ENCODE results near the gene RAB15. TPM values are rescaled to one million over a fixed set of nuclear protein-coding genes. Genes with fewer than 3 reads are reported as not detected.
A peak's percentile ranks its signal among the peaks of the same experiment; 100 is the strongest.
"Not testable (repeated sequence)": the region's sequence is repeated elsewhere in the genome, so short reads cannot be mapped to it uniquely, and the experiment has no call there.

Gene RAB15
- total RNA-seq, 2 experiments from 2014 or later, result 4.8 to 5.3 TPM

DNA sequence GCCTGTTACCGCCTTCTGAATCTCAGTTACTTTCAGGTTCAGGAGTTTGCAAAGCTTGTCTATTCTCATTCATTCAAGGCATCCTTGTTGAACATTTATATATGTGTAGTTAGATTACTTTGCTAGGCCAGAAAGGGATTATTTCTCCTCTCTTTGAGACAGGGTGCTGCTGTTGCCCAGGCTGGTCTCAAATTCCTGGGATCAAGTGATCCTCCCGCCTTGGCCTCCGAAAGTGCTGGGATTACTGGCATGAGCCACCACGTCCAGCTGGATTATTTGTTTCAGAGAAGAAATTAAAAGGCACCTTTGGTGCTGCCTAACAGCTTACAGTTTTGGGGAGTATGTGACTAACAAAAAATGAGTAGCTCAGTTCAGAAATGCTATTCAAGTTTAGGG lies 57.1 kb downstream of the RAB15 start:
- peak overlapping the region; percentile 78 for H3K4me3 Mint-ChIP-seq
- no peaks in the 10 kb centered on the region for H3K27me3 Mint-ChIP-seq
- peaks cover 12% of the 10 kb centered on the region for H3K36me3 Mint-ChIP-seq
- ChIA-PET CTCF (interaction anchor here (0.7 to 1.6 kb wide), 10 partner anchors 9 to 910 kb away, joined by 3 to 6 read pairs (median 3); partner anchors contain the start of genes FNTB and HSPA2), POLR2A (interaction anchor here (0.6 to 1.8 kb wide), 6 partner anchors 9 to 1045 kb away, joined by 3 to 12 read pairs (median 4); no protein-coding TSS in a partner anchor)
- no peaks in the 10 kb centered on the region for H3K9me3 Mint-ChIP-seq
- H3K4me1 Mint-ChIP-seq (ENCODE audit: low read depth), result peaks cover 50% of the 10 kb centered on the region
- H3K27ac Mint-ChIP-seq, result peak overlapping the region; percentile 90
- DNase-seq, result no peak
- intact Hi-C loops (cut with micrococcal nuclease), result loop anchor here (1.0 to 10.0 kb wide), 5 partner anchors 13 to 410 kb away; partner anchors contain the start of genes FNTB, MAX, ZBTB1 and ZBTB25

DNA sequence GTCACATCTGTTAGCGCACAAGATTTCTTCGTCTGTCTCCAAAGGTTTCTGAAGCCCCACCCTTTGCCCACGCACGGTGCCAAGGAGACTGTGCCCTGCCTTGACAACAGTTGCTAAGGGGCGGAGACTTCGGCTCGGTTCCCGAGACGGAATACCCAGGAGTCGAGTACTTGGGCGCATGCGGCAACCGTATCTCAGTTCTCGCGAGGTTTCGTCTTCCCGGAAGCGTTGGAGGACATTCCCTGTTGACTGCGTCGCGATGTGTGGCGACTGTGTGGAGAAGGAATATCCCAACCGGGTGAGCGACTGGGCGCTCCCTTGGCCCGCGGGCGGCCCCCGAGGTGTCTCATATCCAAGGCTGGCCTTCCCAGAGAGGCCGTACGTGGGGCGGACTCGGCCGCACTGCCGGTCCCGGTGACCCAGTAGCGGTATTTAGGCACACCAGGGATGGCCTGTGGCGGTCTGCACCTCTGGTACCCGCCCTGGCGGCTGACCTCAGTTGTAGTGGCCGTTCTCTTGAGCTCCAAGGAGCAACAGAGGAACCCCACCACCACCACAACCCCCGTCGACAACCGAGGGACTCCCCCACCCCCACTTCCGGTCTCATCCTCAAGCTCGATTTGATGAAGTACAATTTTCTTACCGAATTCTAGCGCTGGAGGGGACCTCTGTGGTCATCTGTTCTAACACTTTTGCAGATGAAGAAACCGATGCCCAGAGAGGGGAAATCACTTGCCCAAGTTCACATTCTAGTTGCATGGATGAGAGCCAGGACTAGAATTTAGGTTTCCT lies 57.7 kb downstream of the RAB15 start, which contains the start of gene CHURC1:
TSS of gene CHURC1 (plus strand) at position 219 of the 792 bp plus-strand sequence. CDS start at position 260, 41 bp downstream.
- POLR2A ChIA-PET, result interaction anchor here (0.6 to 1.8 kb wide), 7 partner anchors 9 to 1045 kb away, joined by 3 to 12 read pairs (median 3); no protein-coding TSS in a partner anchor
- intact Hi-C loops (cut with micrococcal nuclease), result loop anchor here (1.0 to 10.0 kb wide), 6 partner anchors 14 to 526 kb away; partner anchors contain the start of genes FNTB, MAX, MTHFD1 and ZBTB1
- H3K4me1 Mint-ChIP-seq (ENCODE audit: low read depth), result peaks cover 44% of the 10 kb centered on the region
- no peaks in the 10 kb centered on the region for H3K9me3 Mint-ChIP-seq
- peak; percentile 98 for DNase-seq
- peaks cover 3% of the 10 kb centered on the region for H3K27me3 Mint-ChIP-seq
- H3K27ac Mint-ChIP-seq, result peak within 1 kb of the TSS; percentile 90
- CTCF ChIA-PET, result interaction anchor here (0.7 to 1.6 kb wide), 10 partner anchors 10 to 910 kb away, joined by 3 to 6 read pairs (median 3); partner anchors contain the start of genes FNTB and HSPA2
- peaks cover 12% of the 10 kb centered on the region for H3K36me3 Mint-ChIP-seq
- H3K4me3 Mint-ChIP-seq, result peak within 1 kb of the TSS; percentile 78

DNA sequence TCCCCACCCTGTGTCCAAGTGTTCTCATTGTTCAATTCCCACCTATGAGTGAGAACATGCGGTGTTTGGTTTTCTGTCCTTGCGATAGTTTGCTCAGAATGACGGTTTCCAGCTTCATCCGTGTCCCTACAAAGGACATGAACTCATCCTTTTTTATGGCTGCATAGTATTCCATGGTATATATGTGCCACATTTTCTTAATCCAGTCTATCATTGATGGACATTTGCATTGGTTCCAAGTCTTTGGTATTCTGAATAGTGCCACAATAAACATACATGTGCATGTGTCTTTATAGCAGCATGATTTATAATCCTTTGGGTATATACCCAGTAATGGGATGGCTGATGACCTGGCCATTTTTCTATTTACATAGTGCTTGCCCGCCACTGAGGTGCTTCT lies 58.7 kb downstream of the RAB15 start:
- H3K9me3 Mint-ChIP-seq, H3K27me3 Mint-ChIP-seq, CTCF ChIA-PET, DNase-seq, H3K27ac Mint-ChIP-seq: not testable (repeated sequence)
- POLR2A ChIA-PET, result interaction anchor here (1.2 kb wide), 1 partner anchor 57 kb away, joined by 3 read pairs; no protein-coding TSS in a partner anchor
- H3K36me3 Mint-ChIP-seq, result peaks cover 12% of the 10 kb centered on the region
- H3K4me3 Mint-ChIP-seq, result peak overlapping the region; percentile 78
- intact Hi-C loops (cut with micrococcal nuclease), result loop anchor here (10.0 kb wide), 1 partner anchor 409 kb away; the partner anchor contains the start of genes ZBTB1 and ZBTB25
- peaks cover 37% of the 10 kb centered on the region for H3K4me1 Mint-ChIP-seq (ENCODE audit: low read depth)

DNA sequence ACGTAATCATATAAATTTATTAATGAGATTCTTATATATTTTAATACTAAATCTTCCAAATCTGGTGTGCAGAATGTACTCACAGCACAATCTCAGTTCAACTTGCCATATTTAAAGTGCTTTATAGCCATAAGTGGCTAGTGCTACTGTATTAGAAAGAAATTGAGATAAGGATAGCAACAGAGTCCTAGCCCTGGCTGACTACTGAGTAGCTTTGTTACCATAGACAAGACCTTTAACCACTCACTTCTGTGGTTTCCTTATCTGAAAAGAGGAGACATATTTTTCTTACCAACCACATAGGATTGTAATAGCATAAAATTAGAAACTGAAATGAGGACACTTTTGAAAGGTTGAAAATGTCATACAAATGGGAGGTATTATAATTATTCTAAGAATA lies 59.9 kb downstream of the RAB15 start:
- ChIA-PET CTCF (no interaction called here), POLR2A (no interaction called here)
- intact Hi-C loops (cut with micrococcal nuclease), result loop anchor here (10.0 kb wide), 1 partner anchor 407 kb away; the partner anchor contains the start of genes ZBTB1 and ZBTB25
- no peak overlapping the region for H3K27ac Mint-ChIP-seq
- H3K4me3 Mint-ChIP-seq, result no peak overlapping the region
- peaks cover 26% of the 10 kb centered on the region for H3K4me1 Mint-ChIP-seq (ENCODE audit: low read depth)
- H3K27me3 Mint-ChIP-seq, result peaks cover 3% of the 10 kb centered on the region
- DNase-seq, result no peak
- peaks cover 8% of the 10 kb centered on the region for H3K36me3 Mint-ChIP-seq
- H3K9me3 Mint-ChIP-seq, result no peaks in the 10 kb centered on the region

DNA sequence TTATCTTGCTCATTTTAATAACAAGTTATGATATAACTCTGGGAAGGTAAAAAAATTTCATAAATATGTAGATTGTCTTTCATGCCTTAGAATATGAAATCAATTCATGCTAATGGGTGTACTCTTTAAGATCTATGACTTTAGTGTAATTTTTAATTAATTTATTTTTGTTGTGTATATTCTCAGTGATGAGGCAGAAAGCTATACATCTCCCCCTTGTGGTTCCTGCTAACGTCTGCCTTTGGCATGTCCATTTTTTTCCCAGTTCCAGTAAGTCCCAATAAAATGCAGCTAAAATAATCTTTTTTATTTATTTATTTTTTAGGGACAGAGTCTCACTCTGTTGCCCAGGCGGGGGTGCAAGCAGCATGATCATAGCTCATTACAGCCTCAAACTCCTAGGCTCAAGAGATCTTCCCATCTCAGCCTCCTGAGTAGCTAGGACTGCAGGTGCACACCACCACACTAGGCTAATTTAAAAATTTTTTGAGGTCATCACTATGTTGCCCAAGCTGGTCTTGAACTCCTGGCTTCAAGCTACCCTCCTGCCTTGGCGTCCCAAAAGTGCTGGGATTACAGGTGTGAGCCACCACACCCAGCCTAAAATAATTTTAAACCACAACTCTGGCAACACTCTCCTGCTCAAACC lies 61.2 kb downstream of the RAB15 start:
- CTCF ChIA-PET, result interaction anchor here (0.6 to 2.6 kb wide), 6 partner anchors 18 to 279 kb away, joined by 3 to 14 read pairs (median 8); no protein-coding TSS in a partner anchor
- H3K9me3 Mint-ChIP-seq, result no peaks in the 10 kb centered on the region
- H3K36me3 Mint-ChIP-seq, result peaks cover 5% of the 10 kb centered on the region
- peaks cover 3% of the 10 kb centered on the region for H3K27me3 Mint-ChIP-seq
- peaks cover 17% of the 10 kb centered on the region for H3K4me1 Mint-ChIP-seq (ENCODE audit: low read depth)
- POLR2A ChIA-PET, result interaction anchor here (0.6 kb wide), 1 partner anchor 193 kb away, joined by 3 read pairs; no protein-coding TSS in a partner anchor
- no peak overlapping the region for H3K4me3 Mint-ChIP-seq
- H3K27ac Mint-ChIP-seq, result no peak overlapping the region
- no peak for DNase-seq
- intact Hi-C loops (cut with micrococcal nuclease), result loop anchor here (10.0 kb wide), 1 partner anchor 406 kb away; the partner anchor contains the start of genes ZBTB1 and ZBTB25

DNA sequence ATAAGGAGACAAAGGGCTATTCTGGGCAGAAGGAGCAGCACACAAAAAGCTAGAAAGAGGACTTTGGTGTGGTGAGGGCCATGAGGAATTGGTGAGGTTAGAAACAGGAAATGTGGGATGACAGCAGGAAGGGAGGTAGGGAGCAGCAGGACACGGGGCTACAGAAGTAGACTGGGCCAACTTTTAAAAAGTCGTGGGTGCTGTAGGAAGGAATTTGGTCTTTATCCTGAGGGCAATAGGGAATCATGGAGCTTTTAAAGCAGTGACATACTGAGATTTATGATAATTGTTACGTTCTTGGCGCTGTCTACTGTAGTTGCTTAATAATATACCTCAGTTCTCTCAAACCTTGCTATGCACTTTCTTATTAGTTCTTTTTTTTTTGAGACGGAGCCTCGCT lies 66.1 kb downstream of the RAB15 start:
- CTCF ChIA-PET, result interaction anchor here (0.6 to 1.5 kb wide), 2 partner anchors 15 to 20 kb away, joined by 3 to 8 read pairs; no protein-coding TSS in a partner anchor
- DNase-seq, result no peak
- Mint-ChIP-seq H3K4me1 (ENCODE audit: low read depth) (no peaks in the 10 kb centered on the region), H3K27me3 (peaks cover 6% of the 10 kb centered on the region), H3K9me3 (no peaks in the 10 kb centered on the region), H3K36me3 (no peaks in the 10 kb centered on the region), H3K4me3 (no peak overlapping the region), H3K27ac (no peak overlapping the region)
- POLR2A ChIA-PET, result no interaction called here
- intact Hi-C loops (cut with micrococcal nuclease), result no loop called here

DNA sequence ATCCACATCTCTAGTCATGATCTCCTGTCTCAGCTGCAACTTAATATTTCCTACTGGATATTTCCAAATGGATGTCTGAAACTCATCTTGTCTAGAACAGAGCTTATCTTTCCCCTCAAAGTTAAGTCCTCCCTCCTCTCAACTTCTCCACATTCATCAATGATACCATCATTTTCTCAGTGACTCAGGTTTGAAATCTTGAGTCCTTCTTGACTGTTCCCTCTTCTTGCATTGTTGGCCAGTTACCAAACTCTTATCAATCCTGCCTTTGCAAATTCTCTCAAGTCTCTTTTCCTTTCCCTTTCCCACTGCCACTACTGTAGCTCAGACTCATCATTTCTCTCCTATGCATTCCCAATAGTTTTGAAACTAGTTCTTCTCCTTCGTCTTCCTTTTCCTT lies 72.2 kb downstream of the RAB15 start:
- CTCF ChIA-PET, result interaction anchor here (1.1 to 2.9 kb wide), 3 partner anchors 9 to 77 kb away, joined by 3 to 22 read pairs (median 15); no protein-coding TSS in a partner anchor
- H3K36me3 Mint-ChIP-seq, result no peaks in the 10 kb centered on the region
- DNase-seq, result no peak
- intact Hi-C loops (cut with micrococcal nuclease), result no loop called here
- POLR2A ChIA-PET, result no interaction called here
- H3K4me3 Mint-ChIP-seq, result no peak overlapping the region
- no peak overlapping the region for H3K27ac Mint-ChIP-seq
- no peaks in the 10 kb centered on the region for H3K4me1 Mint-ChIP-seq (ENCODE audit: low read depth)
- peaks cover 3% of the 10 kb centered on the region for H3K27me3 Mint-ChIP-seq
- H3K9me3 Mint-ChIP-seq, result no peaks in the 10 kb centered on the region

Other genes starting within 250 kb of the RAB15 start
- under 1 TPM; 0.57 to 0.70 TPM for gene SPTB, start 92.4 kb downstream of the RAB15 start, total RNA-seq
- 10 to 100 TPM; 61.7 to 62.6 TPM for gene CHURC1, start 57.9 kb downstream of the RAB15 start, total RNA-seq
- not detected for gene GPX2, start 29.6 kb downstream of the RAB15 start, total RNA-seq
- gene FNTB, start 14.6 kb upstream of the RAB15 start, total RNA-seq, result 10 to 100 TPM in 1 of 2 experiments, 1 to 10 TPM in 1; 8.8 to 12.3 TPM
- 10 to 100 TPM; 74.5 to 80.7 TPM for gene MAX, start 130.2 kb upstream of the RAB15 start, total RNA-seq

All from activated CD4-positive, alpha-beta memory T cell treated with anti-CD3 and anti-CD28 coated beads for 36 hours (primary cell).